ENCODE measurements around the gene MON1A. TPM values are rescaled to one million over a fixed set of nuclear protein-coding genes. Genes with fewer than 3 reads are reported as not detected.

The MON1A gene
- total and polyA plus RNA-seq, 2 of the 8 experiments (the other 6 are each of a cell fraction or from before 2014, with no cell fraction given), result 10.3 to 14.1 TPM

DNA sequence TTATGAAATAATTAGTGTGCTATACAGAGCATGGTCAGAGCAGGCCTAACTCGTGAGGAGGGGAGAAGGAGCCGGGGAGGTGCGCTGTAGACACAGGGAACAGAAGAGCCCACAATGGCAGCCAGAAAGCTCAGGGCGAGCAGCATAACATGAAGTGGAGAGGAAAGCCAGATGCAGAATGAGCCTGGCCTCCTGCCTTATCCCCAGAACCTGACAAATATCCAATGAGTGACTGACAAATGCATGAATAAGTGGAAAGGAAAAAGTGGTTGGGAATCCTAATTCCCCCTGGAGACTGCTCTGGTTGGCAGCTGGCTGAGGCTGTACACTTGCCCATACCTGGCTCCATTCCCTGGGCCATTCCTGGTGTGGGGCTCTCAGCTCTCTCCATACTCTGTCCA, 16.7 kb downstream of the MON1A start:
- Histone ChIP-seq H4K8ac (ENCODE audit: extremely low read depth, insufficient read depth, low read length) (no peak overlapping the region), H3K27me3 (replicated peaks in 1 of 4; ENCODE audit: control insufficient read depth in 3 of 4, extremely low read depth in 1 of 4, insufficient read depth in 3 of 4, low read length in 3 of 4) (peaks cover 0 to 18% (median 14%) of the 10 kb centered on the region in 4 experiments; a peak in 5 of 7 replicates), H4K20me1 (replicated peaks in 1 of 2; ENCODE audit: control insufficient read depth in 1 of 2, insufficient read depth in 2 of 2, low read length in 2 of 2) (peaks cover 0 to 7% of the 10 kb centered on the region in 2 experiments), H2BK5ac (ENCODE audit: low read depth, low read length) (no peak overlapping the region), H2BK120ac (replicated peaks; ENCODE audit: low read depth, low read length) (no peak overlapping the region), H3K4me3 (ENCODE audit: extremely low read depth in 1 of 4, insufficient read depth in 2 of 4, low read depth in 3 of 4, low read length in 4 of 4) (no peak overlapping the region), H2BK15ac (ENCODE audit: low read length) (no peak overlapping the region), H2AK5ac (ENCODE audit: low read depth, low read length) (no peak overlapping the region), H3K56ac (replicated peaks; ENCODE audit: insufficient read length, low read depth, low read length) (no peak overlapping the region), H4K5ac (ENCODE audit: insufficient read length, low read depth, low read length) (no peak overlapping the region), H4K91ac (replicated peaks; ENCODE audit: insufficient read length, low read length) (no peak overlapping the region), H3K36me3 (ENCODE audit: control insufficient read depth in 2 of 4, insufficient read depth in 4 of 4, low read length in 3 of 4) (no peaks in the 10 kb centered on the region), H3K14ac (ENCODE audit: insufficient read length) (no peak overlapping the region), H2BK20ac (ENCODE audit: low read length) (no peak overlapping the region), H3K27ac (ENCODE audit: low read depth, low read length) (no peak overlapping the region), H3K18ac (ENCODE audit: extremely low read depth, low read length) (no peak overlapping the region), H3K79me2 (ENCODE audit: control insufficient read depth in 1 of 2, insufficient read depth in 2 of 2, low read length in 2 of 2) (no peaks in the 10 kb centered on the region), H3K4ac (replicated peaks; ENCODE audit: insufficient read length, low read depth, low read length) (no peak overlapping the region), H3K23ac (ENCODE audit: insufficient read length) (no peak overlapping the region), H2AFZ (ENCODE audit: low read length) (no peak overlapping the region), H3K9me3 (ENCODE audit: insufficient read depth in 2 of 2, low read depth in 1 of 2, low read length in 1 of 2) (no peaks in the 10 kb centered on the region), H3K4me2 (ENCODE audit: insufficient read depth in 1 of 2, low read depth in 2 of 2, low read length in 2 of 2) (no peak overlapping the region), H3K9ac (replicated peaks in 1 of 4; ENCODE audit: extremely low read depth in 1 of 4, low read depth in 3 of 4, low read length in 3 of 4) (no peak overlapping the region), H3K79me1 (ENCODE audit: low read depth, low read length) (no peaks in the 10 kb centered on the region), H2BK12ac (ENCODE audit: low read depth, low read length) (no peak overlapping the region), H3K23me2 (ENCODE audit: low read depth, low read length) (peaks cover 8% of the 10 kb centered on the region; the same call in 1 of the 2 replicates), H3K4me1 (replicated peaks in 1 of 4; ENCODE audit: control insufficient read depth in 3 of 4, insufficient read depth in 4 of 4, low read length in 3 of 4) (peaks cover 5 to 27% (median 16%) of the 10 kb centered on the region in 4 experiments)
- DNase-seq (ENCODE audit: low read depth in 1 of 2, low spot score in 2 of 2) (no peak), FAIRE-seq (no peak)
- 92% methylated on average over 4 of the region's 4 CpGs; no CpG with 5 or more reads in 1 of the 2 experiments for WGBS, 2 experiments (ENCODE audit: extremely low coverage in 1 of 2, insufficient coverage in 1 of 2, insufficient read length in 1 of 2, insufficient replicate concordance in 2 of 2, low coverage in 1 of 2, low lambda C conversion rate in 2 of 2, missing lambda C conversion rate in 1 of 2)
- POLR2A ChIA-PET (ENCODE audit: partially characterized antibody), result interaction anchor here (0.7 to 0.9 kb wide), 2 partner anchors 10 to 12 kb away, joined by 3 read pairs; no protein-coding TSS in a partner anchor
- CTCF ChIA-PET (ENCODE audit: partially characterized antibody), result interaction anchor here (1.3 to 16.1 kb wide), 5 partner anchors 8 to 87 kb away, joined by 3 to 306 read pairs (median 36); partner anchors contain the start of gene MON1A
